RWPE2 (cell line): ENCODE data around the gene GRIN3B.

Experiments used
- ATAC-seq: fragments of 200-7000 bp; cut with Tn5 transposase; 3 replicates; pipeline ENCODE4 v1.9.1; 2021; ENCODE audit warnings: low read depth
- DNase-seq: peaks from one replicate; pipeline ENCODE4 v3.0.0-alpha.2; 2020; ENCODE audit warnings: low spot score
- H3K27ac ChIP-seq: fragments of 450-650 bp; 2 replicates; pipeline ENCODE4 v1.5.1; 2017; ENCODE audit warnings: mild to moderate bottlenecking; ENCODE audit not compliant: poor library complexity, severe bottlenecking
- H3K27me3 ChIP-seq: fragments of 250-450 bp; sonication (Bioruptor Pico); 2 replicates; pipeline ENCODE4 v1.5.1; 2021; ENCODE audit warnings: mild to moderate bottlenecking, moderate library complexity; ENCODE audit not compliant: insufficient read depth, poor library complexity, severe bottlenecking
- H3K36me3 ChIP-seq: fragments of 250-450 bp; sonication (Bioruptor Pico); 2 replicates; pipeline ENCODE4 v1.5.1; 2020; ENCODE audit warnings: low read depth, mild to moderate bottlenecking, moderate library complexity
- H3K4me1 ChIP-seq: fragments of 250-450 bp; sonication (Bioruptor Pico); 2 replicates; pipeline ENCODE4 v1.5.1; 2021; ENCODE audit warnings: mild to moderate bottlenecking, moderate library complexity; ENCODE audit not compliant: insufficient read depth, poor library complexity, severe bottlenecking
- H3K4me3 ChIP-seq: fragments of 250-450 bp; sonication (Bioruptor Pico); 2 replicates; pipeline ENCODE4 v1.5.1; 2021; ENCODE audit warnings: mild to moderate bottlenecking, moderate library complexity; ENCODE audit not compliant: severe bottlenecking
- H3K9me3 ChIP-seq: fragments of 250-450 bp; sonication (Bioruptor Pico); 2 replicates; pipeline ENCODE4 v1.5.1; 2021; ENCODE audit warnings: mild to moderate bottlenecking, moderate library complexity; ENCODE audit not compliant: severe bottlenecking
- CTCF ChIP-seq: fragments of 450-650 bp; IDR thresholded peaks from one replicate; pipeline ENCODE4 v1.5.1; 2017; ENCODE audit warnings: mild to moderate bottlenecking, moderate library complexity; ENCODE audit not compliant: poor library complexity, severe bottlenecking

GRIN3B gene

DNA sequence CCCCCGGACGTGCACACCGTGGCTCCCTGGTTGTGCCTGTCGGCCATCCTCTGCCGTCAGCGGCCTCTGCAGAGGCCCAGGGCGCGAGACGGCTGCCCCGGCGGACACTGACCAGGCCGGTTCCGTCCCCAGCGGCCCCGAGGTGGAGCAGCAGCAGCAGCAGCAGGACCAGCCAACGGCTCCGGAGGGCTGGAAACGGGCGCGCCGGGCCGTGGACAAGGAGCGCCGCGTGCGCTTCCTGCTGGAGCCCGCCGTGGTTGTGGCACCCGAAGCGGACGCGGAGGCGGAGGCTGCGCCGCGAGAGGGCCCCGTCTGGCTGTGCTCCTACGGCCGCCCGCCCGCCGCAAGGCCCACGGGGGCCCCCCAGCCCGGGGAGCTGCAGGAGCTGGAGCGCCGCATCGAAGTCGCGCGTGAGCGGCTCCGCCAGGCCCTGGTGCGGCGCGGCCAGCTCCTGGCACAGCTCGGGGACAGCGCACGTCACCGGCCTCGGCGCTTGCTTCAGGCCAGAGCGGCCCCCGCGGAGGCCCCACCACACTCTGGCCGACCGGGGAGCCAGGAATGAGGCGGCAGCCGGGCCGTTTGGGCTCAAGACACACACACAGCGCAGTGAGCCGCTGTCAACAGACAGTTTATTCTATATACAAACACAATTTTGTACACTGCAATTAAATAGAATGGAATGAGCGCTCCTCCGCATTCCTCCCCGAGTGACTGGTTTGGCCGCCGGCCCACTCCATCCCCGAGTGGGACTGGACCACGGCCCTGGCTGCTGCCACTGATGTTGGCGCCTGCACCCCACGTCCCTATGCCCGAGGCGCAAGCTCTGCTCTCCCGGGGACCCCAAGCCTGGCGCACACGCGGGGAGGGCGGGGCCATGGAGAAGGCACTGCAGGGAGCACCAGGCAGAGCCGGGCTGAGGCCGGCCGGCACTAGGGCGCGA lies 9.1 kb downstream of the GRIN3B start:
- DNase-seq = no peak
- Histone ChIP-seq H3K36me3 (peaks cover 22% of the 10 kb centered on the region; the same call in 1 of the 2 replicates), H3K4me3 (no peak overlapping the region)

DNA sequence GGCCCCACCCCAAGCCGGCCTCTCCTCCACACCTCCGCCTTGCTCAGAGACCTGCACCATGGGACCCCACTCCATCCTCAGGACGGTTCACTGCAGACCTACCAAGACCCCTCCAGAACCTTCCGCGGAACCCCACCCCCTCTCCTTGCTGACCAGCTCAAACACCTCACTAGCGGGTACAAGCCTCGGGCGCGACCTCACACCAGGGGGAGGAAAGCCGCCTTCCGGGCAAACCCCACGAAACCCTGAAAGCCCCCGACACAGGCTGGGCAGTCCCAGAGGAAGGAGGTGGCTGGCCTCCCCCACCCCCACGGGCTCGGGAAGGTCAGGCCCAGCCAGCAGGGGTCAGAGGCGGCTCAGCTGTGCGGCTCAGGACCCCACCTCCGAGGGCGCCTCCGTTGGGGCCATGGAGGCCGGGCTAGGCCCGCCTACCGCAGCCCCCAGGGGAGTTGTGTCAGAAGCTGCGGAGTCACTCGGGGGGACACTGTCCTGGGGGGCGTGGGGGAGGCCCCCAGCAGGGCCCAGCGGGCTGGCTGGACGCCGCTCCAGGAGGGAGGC lies 9.8 kb downstream of the GRIN3B start:
- H3K27me3 ChIP-seq = no peaks in the 10 kb centered on the region
- H3K4me3 ChIP-seq = no peak overlapping the region
- no peak for ATAC-seq
- H3K9me3 ChIP-seq = no peaks in the 10 kb centered on the region
- no peak overlapping the region for H3K27ac ChIP-seq
- no peak for DNase-seq
- no peaks in the 10 kb centered on the region for H3K4me1 ChIP-seq
- peaks cover 28% of the 10 kb centered on the region for H3K36me3 ChIP-seq
- no peak for TF ChIP-seq CTCF

More for the DNA sequence above, 9.1 kb downstream of the GRIN3B start:
- TF ChIP-seq CTCF = no peak
- Histone ChIP-seq H3K27me3 (no peaks in the 10 kb centered on the region), H3K4me1 (no peaks in the 10 kb centered on the region), H3K9me3 (no peaks in the 10 kb centered on the region), H3K27ac (no peak overlapping the region)
- ATAC-seq = no peak; the same call in 2 of the 3 replicates

DNA sequence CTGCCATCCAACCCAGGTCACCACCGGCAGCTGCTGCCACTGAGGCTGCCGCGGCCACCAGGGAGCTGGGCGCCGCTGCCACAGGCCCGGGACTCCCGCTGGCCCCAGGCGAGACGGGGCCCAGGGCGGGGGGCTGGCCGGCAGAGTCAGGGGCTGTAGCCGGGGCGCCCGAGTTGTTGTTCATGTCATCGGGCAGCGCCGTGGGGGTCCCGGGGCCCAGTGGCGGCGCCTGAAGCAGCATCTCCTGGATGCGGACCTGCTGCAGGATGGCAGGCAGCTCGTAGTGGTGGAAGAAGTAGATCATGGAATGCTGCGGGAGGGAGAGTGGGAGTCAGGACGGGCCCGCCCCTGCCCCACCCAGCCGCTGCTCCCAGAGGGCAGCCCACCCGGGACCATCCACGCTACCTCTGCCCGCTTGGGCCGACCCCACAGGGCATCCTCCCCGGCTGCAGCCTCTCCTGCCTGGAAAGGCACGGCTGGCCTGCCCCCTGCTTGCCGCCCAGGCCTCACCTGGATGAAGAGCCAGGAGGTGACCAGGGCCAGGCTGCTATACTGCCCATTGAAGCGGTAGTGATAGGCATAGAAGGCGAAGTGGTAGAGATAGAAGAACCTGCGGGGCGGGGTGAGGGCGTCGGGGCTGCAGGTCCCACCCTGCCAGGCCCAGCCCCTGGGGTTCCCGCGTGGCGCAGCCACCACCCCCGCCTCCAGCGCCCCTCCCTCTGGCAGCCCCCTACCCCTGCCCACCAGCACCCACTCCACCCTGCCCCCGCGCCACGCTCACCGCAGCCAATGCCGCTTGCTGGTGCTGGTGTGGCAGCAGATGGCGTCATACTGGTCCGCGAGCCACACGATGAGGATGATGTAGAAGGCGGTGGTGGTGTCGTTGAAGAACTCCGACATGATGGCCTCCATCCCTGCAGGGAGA lies 10.6 kb downstream of the GRIN3B start:
- no peak for TF ChIP-seq CTCF
- Histone ChIP-seq H3K27ac (no peak overlapping the region), H3K9me3 (no peaks in the 10 kb centered on the region), H3K27me3 (no peaks in the 10 kb centered on the region), H3K4me1 (no peaks in the 10 kb centered on the region), H3K4me3 (no peak overlapping the region), H3K36me3 (peaks cover 29% of the 10 kb centered on the region)
- no peak for DNase-seq
- ATAC-seq = no peak

DNA sequence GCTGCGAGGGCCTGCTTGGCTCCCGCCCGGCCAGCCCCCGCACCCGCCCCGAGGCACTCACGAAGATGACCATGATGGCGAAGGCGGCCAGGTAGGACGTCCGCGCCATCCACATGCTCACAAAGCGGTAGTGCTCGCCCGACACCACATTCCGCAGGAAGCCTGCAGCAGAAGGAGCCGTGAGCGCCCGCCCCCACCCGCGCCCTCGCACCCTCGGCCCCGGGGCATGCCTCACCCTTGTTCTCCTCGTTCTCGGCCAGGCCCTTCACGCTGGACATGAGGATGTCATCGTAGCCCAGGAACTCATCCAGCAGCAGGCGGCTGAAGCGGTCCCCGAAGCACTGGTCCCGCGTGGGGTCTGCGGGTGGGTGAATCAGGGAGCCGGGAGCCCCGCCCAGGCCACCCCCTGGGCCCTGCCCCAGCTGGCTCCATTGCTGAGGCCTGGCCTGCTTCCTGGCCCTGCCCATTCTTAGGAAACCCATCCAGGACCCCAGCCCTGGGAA lies 11.7 kb downstream of the GRIN3B start:
- Histone ChIP-seq H3K9me3 (no peaks in the 10 kb centered on the region), H3K27me3 (no peaks in the 10 kb centered on the region), H3K4me3 (no peak overlapping the region), H3K36me3 (peaks cover 29% of the 10 kb centered on the region), H3K27ac (no peak overlapping the region), H3K4me1 (peaks cover 5% of the 10 kb centered on the region)
- TF ChIP-seq CTCF = no peak
- DNase-seq (no peak), ATAC-seq (no peak)
